ENCODE measurements around the gene HSD17B14. TPM values are rescaled to one million over a fixed set of nuclear protein-coding genes. Genes with fewer than 3 reads are reported as not detected.

The HSD17B14 gene
- total RNA-seq, 1 donor from 2014 or later, result 9.8 TPM

DNA sequence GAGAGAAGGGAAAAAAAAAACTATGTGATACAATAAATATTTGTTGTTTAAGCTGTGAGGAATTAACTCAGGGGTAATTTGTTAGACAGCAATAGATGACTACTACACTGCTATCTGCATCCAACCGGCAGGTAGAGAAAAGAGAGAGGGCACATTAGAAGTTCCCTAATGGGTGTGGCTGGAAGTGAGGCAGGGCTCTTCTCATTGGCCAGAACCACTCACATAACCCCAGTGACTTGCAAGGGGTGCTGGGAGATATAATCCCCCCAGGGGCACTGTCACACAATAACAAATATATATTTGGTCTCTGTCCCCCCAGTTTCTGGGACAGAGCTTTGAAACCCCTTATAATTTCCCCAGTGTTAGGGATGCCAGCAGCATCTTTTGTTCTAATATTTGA, 56.7 kb downstream of the HSD17B14 start:
- intact Hi-C loops (cut with DNase I), result loop anchor here (10.0 kb wide), 2 partner anchors 135 to 365 kb away; partner anchors contain the start of gene CA11
- Histone ChIP-seq H3K9me3 (no peaks in the 10 kb centered on the region), H3K27ac (no peak overlapping the region), H3K4me3 (no peak overlapping the region), H3K4me1 (no peaks in the 10 kb centered on the region), H3K27me3 (no peaks in the 10 kb centered on the region), H3K36me3 (no peaks in the 10 kb centered on the region)
- no peak for DNase-seq (ENCODE audit: low spot score in 2 of 2)
- TF ChIP-seq, protein P1, sequence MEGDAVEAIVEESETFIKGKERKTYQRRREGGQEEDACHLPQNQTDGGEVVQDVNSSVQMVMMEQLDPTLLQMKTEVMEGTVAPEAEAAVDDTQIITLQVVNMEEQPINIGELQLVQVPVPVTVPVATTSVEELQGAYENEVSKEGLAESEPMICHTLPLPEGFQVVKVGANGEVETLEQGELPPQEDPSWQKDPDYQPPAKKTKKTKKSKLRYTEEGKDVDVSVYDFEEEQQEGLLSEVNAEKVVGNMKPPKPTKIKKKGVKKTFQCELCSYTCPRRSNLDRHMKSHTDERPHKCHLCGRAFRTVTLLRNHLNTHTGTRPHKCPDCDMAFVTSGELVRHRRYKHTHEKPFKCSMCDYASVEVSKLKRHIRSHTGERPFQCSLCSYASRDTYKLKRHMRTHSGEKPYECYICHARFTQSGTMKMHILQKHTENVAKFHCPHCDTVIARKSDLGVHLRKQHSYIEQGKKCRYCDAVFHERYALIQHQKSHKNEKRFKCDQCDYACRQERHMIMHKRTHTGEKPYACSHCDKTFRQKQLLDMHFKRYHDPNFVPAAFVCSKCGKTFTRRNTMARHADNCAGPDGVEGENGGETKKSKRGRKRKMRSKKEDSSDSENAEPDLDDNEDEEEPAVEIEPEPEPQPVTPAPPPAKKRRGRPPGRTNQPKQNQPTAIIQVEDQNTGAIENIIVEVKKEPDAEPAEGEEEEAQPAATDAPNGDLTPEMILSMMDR (IDR thresholded peaks at IDR 0.05), result no peak

DNA sequence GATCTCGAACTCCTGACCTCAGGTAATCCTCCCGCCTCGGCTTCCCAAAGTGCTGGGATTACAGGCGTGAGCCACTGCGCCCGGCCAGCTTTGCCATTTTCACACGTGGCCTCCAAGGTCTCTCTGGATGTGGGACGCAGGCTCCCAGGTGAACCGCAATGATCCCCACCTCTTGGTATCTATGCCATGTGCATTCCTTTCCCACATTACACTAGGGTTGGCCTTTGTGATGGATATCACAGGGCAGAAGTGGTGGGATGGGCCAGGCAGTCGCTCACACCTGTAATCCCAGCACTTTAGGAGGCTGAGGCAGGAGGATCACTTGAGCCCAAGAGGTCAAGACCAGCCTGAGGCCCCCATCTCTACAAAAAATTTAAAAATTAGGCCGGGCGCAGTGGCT, 58.6 kb downstream of the HSD17B14 start:
- TF ChIP-seq, protein P1 (IDR thresholded peaks at IDR 0.05), result no peak
- H3K27ac ChIP-seq, result no peak overlapping the region
- no peak for DNase-seq (ENCODE audit: low spot score in 2 of 2)
- no peaks in the 10 kb centered on the region for H3K9me3 ChIP-seq
- H3K27me3 ChIP-seq, result no peaks in the 10 kb centered on the region
- no peaks in the 10 kb centered on the region for H3K36me3 ChIP-seq
- no peak overlapping the region for H3K4me3 ChIP-seq
- intact Hi-C loops (cut with DNase I), result no loop called here
- no peaks in the 10 kb centered on the region for H3K4me1 ChIP-seq

DNA sequence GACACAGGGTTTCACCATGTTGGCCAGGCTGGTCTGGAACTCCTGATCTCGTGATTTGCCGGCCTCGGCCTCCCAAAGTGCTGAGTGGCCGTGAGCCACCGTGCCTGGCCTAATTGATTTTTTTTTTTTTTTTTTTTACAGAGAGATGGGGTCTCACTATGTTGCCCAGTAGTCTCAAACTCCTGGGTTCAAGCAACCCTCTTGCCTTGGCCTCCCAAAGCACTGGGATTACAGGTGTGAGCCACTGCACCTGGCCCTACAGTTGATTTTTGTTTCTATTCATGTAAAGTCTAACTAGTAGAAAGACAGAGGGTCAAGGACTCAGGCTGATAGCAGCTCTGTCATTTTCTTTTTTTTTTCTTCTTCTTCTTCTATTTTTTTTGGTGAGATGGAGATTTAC, 59.2 kb downstream of the HSD17B14 start:
- H3K27me3 ChIP-seq, result no peaks in the 10 kb centered on the region
- H3K4me1 ChIP-seq, result no peaks in the 10 kb centered on the region
- no peak for DNase-seq (ENCODE audit: low spot score in 2 of 2)
- no peaks in the 10 kb centered on the region for H3K9me3 ChIP-seq
- H3K36me3 ChIP-seq, result no peaks in the 10 kb centered on the region
- intact Hi-C loops (cut with DNase I), result no loop called here
- no peak overlapping the region for H3K4me3 ChIP-seq
- TF ChIP-seq, protein P1 (IDR thresholded peaks at IDR 0.05), result no peak
- no peak overlapping the region for H3K27ac ChIP-seq

DNA sequence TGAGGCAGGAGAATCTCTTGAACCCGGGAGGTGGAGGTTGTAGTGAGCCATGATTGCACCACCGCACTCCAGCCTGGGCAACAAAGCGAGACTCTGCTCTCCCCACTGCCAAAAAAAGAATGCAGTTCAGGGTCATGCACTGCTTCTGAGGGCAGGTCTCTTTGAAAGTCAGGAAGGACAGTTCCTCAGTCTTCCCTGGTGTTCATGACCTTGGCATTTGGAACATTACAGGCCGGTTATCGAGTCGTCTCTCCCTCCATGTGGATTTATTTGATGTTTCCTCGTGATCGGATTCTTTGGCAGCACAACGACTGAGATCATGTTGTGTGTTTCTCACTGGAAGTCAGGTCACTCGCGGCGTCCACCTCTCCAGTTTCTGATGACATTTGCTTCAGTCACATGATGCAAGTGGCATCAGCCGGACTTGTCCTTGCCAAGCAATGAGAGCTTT, 63.8 kb downstream of the HSD17B14 start:
- Histone ChIP-seq H3K9me3 (no peaks in the 10 kb centered on the region), H3K4me3 (no peak overlapping the region), H3K27me3 (no peaks in the 10 kb centered on the region), H3K4me1 (no peaks in the 10 kb centered on the region), H3K36me3 (no peaks in the 10 kb centered on the region), H3K27ac (no peak overlapping the region)
- no peak for DNase-seq (ENCODE audit: low spot score in 2 of 2)
- TF ChIP-seq, protein P1 (IDR thresholded peaks at IDR 0.05), result no peak
- intact Hi-C loops (cut with DNase I), result no loop called here

DNA sequence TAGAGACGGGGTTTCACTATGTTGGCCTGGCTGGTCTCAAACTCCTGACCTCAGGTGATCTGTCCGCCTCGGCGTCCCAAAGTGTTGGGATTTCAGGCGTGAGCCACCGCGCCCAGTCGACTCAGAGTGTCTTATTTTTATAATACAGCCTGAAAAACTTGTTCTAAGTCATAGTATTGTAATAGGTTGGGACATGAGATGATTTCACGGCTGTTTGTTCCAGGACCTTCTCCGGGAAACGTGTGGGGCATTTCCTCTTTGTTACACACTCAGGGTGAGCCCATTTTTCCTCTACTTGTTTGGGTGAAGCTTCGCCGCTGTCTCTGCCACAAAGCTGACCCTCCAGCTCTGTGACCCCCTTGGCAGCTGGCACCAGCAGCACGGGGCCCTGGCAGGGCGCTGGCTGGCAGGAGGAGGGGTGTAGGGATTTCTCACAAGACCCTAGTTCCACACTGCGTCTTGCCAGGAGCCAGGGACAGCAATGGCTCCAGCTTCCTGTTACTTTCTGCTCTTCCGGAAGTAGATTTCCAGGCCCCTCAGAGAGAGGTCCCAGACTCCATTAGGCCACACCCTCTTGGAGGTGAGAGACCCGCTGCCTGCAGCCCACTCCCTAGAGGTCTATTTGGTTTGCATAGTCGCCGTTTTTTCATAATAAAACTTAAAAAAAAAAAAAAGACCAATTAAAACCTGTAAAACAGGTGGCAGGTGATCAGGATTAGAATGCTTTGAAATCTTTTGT, 65.4 kb downstream of the HSD17B14 start:
- H3K27ac ChIP-seq, result no peak overlapping the region
- H3K36me3 ChIP-seq, result no peaks in the 10 kb centered on the region
- DNase-seq (ENCODE audit: low spot score in 2 of 2), result no peak
- H3K27me3 ChIP-seq, result no peaks in the 10 kb centered on the region
- no peaks in the 10 kb centered on the region for H3K4me1 ChIP-seq
- intact Hi-C loops (cut with DNase I), result no loop called here
- no peaks in the 10 kb centered on the region for H3K9me3 ChIP-seq
- TF ChIP-seq, protein P1 (IDR thresholded peaks at IDR 0.05), result no peak
- no peak overlapping the region for H3K4me3 ChIP-seq
